GM12873 (cell line): ENCODE data around the gene GBA3.

Experiments
- CTCF ChIP-seq: IDR thresholded peaks from 2 replicates; pipeline ENCODE4 v1.5.1; 2012; ENCODE audit warnings: low read depth, mild to moderate bottlenecking, moderate library complexity, low read length, control low read depth; ENCODE audit not compliant: insufficient read depth; ENCODE audit errors: missing control alignments

The GBA3 gene

DNA sequence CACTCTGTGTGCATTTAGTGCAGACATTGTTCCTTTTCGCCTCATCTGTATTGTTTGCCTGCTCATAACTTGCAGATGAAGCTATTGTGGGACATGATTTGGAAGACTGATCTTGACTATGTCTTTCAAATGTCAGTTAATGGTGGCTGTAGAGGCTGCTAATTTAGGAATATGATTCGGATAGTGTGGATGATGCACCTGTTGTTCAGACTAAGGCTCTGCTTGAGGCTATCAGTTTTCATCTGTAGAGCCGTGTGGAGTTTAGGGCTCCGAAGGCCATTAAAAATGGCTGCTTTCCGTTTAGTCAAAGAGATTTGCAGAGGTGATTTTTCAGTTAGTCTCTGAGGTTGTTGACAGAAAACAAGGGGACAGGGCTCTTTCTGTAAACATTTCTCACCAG lies 102.0 kb downstream of the GBA3 start:
- no peak for TF ChIP-seq CTCF

- TF ChIP-seq CTCF: no peak
Measured at GRCh38 chr4:22801391-22801790, 108.7 kb downstream of the GBA3 start.

DNA sequence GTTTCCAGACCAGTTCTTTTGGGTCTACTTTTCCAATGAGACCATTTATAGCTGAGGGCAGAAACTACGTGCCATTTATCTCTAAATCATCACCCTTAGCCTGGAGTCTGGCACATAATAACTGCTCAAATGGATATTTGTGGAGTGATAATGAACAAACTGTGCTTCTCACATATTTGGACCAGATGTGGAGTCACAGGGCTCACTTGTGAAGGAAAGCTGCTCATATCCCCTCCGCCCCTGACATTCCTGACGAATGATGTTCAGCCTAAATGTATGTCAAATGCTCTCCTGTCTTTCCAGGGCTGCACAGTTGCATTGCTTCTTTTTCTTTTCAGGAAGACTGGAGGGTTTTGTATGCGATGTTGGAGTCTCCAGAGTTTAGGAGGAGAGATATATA lies 110.1 kb downstream of the GBA3 start:
- no peak for TF ChIP-seq CTCF

DNA sequence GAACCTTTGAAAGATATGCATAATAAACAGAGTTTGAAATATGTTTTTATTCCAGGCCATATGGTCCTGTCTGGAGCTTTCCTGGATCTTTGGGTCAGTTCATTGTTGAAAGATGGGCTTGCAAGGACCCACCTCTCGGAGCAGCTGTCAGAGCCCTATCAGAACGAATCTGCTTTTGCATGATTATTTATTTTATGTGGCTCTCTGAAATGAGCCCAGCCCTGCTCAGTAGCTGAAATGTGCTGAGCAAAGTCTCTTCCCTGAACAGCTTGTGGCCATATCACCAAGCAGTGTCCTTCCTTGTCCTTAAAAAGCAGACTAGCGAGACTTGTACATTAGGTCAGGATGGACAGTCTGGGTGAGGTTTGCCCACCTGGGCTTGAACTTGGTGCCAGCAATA lies 110.8 kb downstream of the GBA3 start:
- no peak for TF ChIP-seq CTCF

GRCh38 chr4:22814906-22815305 lies 122.2 kb downstream of the GBA3 start:
- TF ChIP-seq CTCF: no peak

GRCh38 chr4:22824091-22824490 lies 131.4 kb downstream of the GBA3 start:
- TF ChIP-seq CTCF: no peak

- TF ChIP-seq CTCF: no peak
Measured at GRCh38 chr4:22842360-22843018, 149.8 kb downstream of the GBA3 start.
